Panc1 (cell line): ENCODE data around the gene C1orf141. TPM values are rescaled to one million over a fixed set of nuclear protein-coding genes. Genes with fewer than 3 reads are reported as not detected.

Experiments used
- ATAC-seq: fragments of 200-7000 bp; cut with Tn5 transposase; 2 replicates; pipeline ENCODE4 v1.9.1; 2020; ENCODE audit warnings: mild to moderate bottlenecking, moderate library complexity
- BruUV-seq: library from RNA; stranded (reverse); fragments of 400-500 nt; replicated peaks from 2 replicates; lab custom pipeline; 2021; lab: Mats Ljungman, UMichigan
- CTCF ChIA-PET: fragments of 300-600 bp; sonication (Branson Sonifier 250); formaldehyde crosslinking; loops from one replicate; lab custom pipeline; 2022; ENCODE audit warnings: antibody characterized with exemption; lab: Charles Lee
- POLR2A ChIA-PET: fragments of 300-600 bp; sonication (Branson Sonifier 250); formaldehyde crosslinking; loops from one replicate; lab custom pipeline; 2022; ENCODE audit warnings: antibody characterized with exemption; lab: Charles Lee
- DNase-seq: peaks from one replicate; pipeline ENCODE4 v3.0.0-alpha.2; 2010; ENCODE audit warnings: low read depth, low spot score
- H3K27ac ChIP-seq: 2 replicates; pipeline ENCODE4 v1.5.1; 2011; ENCODE audit warnings: mild to moderate bottlenecking, low read length, inconsistent platforms
- H3K27me3 ChIP-seq: fragments of 200-500 bp; sonication (Bioruptor generic); 2 replicates; pipeline ENCODE4 v1.6.0; 2014; ENCODE audit warnings: low read length, inconsistent platforms; ENCODE audit not compliant: control insufficient read depth, insufficient read depth
- H3K36me3 ChIP-seq: fragments of 200-500 bp; sonication (Bioruptor generic); 2 replicates; pipeline ENCODE4 v1.5.1; 2014; ENCODE audit warnings: inconsistent platforms, mild to moderate bottlenecking, low read length, moderate library complexity; ENCODE audit not compliant: control insufficient read depth, insufficient read depth
- H3K4me1 ChIP-seq: 2 replicates; pipeline ENCODE4 v1.5.1; 2011; ENCODE audit warnings: inconsistent platforms, mild to moderate bottlenecking, low read length, moderate library complexity; ENCODE audit not compliant: control insufficient read depth, insufficient read depth
- H3K4me3 ChIP-seq, 2 experiments: 2 replicates each; pipeline ENCODE4 v1.5.1; 2011 to 2012; ENCODE audit warnings: low read depth in 2 of 2, low read length in 2 of 2, mild to moderate bottlenecking in 2 of 2, inconsistent platforms in 1 of 2, moderate library complexity in 1 of 2
- H3K9me3 ChIP-seq: fragments of 200-500 bp; sonication (Bioruptor generic); 2 replicates; pipeline ENCODE4 v1.5.1; 2014; ENCODE audit warnings: low read depth, mild to moderate bottlenecking, inconsistent platforms, low read length, moderate library complexity; ENCODE audit not compliant: control insufficient read depth, insufficient read depth
- POLR2AphosphoS5 ChIP-seq: IDR thresholded peaks from 2 replicates; pipeline ENCODE4 v1.6.1; 2012; ENCODE audit warnings: mild to moderate bottlenecking, low read depth, low read length, moderate library complexity
- SIN3A ChIP-seq: IDR thresholded peaks from 2 replicates; pipeline ENCODE4 v1.6.1; 2012; ENCODE audit warnings: low read depth, mild to moderate bottlenecking, low read length, moderate library complexity, borderline replicate concordance; ENCODE audit not compliant: insufficient read depth
- TCF7L2 ChIP-seq: IDR thresholded peaks from 2 replicates; pipeline ENCODE4 v1.6.1; 2011; ENCODE audit warnings: mild to moderate bottlenecking, low read depth, low read length, inconsistent platforms
- in situ Hi-C: cut with HindIII; loops from 2 replicates; pipeline ENCODE4 v1.10.0; 2016; ENCODE audit warnings: low sequenced_read_pairs, low pct_unique_long_range_greater_than_20kb
- intact Hi-C: fragments of 100-400 bp; cut with micrococcal nuclease; formaldehyde crosslinking; loops from one replicate; pipeline ENCODE4 v1.10.0; 2022; ENCODE audit not compliant: unreplicated experiment
- total RNA-seq: library from RNA; stranded (reverse); gene quantifications from one replicate; pipeline ENCODE4 v1.2.1, GENCODE V29; 2021; ENCODE audit not compliant: unreplicated experiment
- TF ChIP-seq, protein P1 (sequence below): fragments of 450-650 bp; IDR thresholded peaks from 2 replicates; pipeline ENCODE4 v1.5.1; 2017; ENCODE audit warnings: mild to moderate bottlenecking
- TF ChIP-seq, protein P2 (sequence below), 2 experiments: IDR thresholded peaks; 2 replicates each; pipeline ENCODE4 v1.6.1; 2011 to 2012; ENCODE audit warnings: low read depth in 2 of 2, control low read depth in 1 of 2, low read length in 1 of 2, mild to moderate bottlenecking in 1 of 2, moderate library complexity in 1 of 2; ENCODE audit not compliant: insufficient read depth in 1 of 2

C1orf141 gene
- total RNA-seq, 1 experiment from 2014 or later = not detected

DNA sequence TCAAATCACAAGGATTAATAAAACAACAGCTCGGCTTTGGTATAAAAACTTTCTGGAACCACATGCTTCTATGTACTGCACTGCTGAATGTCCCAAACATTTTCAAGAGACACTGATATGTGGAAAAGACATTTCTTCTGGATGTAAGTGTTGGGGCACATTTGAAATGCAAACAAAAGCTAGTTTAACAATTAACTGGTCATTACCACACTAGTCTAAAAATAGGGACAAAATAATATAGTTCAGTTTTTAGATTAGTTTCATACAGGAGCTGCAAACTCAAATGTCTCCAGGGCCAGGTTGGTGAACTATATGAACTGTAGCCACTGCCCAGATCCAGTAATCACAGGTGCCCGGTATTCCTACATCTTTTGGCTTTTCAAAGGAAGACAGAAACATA, 34.7 kb upstream of the C1orf141 start:
- TF ChIP-seq POLR2AphosphoS5 (no peak), TCF7L2 (no peak), SIN3A (no peak)
- TF ChIP-seq, protein P1, sequence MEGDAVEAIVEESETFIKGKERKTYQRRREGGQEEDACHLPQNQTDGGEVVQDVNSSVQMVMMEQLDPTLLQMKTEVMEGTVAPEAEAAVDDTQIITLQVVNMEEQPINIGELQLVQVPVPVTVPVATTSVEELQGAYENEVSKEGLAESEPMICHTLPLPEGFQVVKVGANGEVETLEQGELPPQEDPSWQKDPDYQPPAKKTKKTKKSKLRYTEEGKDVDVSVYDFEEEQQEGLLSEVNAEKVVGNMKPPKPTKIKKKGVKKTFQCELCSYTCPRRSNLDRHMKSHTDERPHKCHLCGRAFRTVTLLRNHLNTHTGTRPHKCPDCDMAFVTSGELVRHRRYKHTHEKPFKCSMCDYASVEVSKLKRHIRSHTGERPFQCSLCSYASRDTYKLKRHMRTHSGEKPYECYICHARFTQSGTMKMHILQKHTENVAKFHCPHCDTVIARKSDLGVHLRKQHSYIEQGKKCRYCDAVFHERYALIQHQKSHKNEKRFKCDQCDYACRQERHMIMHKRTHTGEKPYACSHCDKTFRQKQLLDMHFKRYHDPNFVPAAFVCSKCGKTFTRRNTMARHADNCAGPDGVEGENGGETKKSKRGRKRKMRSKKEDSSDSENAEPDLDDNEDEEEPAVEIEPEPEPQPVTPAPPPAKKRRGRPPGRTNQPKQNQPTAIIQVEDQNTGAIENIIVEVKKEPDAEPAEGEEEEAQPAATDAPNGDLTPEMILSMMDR = no peak
- TF ChIP-seq, protein P2, sequence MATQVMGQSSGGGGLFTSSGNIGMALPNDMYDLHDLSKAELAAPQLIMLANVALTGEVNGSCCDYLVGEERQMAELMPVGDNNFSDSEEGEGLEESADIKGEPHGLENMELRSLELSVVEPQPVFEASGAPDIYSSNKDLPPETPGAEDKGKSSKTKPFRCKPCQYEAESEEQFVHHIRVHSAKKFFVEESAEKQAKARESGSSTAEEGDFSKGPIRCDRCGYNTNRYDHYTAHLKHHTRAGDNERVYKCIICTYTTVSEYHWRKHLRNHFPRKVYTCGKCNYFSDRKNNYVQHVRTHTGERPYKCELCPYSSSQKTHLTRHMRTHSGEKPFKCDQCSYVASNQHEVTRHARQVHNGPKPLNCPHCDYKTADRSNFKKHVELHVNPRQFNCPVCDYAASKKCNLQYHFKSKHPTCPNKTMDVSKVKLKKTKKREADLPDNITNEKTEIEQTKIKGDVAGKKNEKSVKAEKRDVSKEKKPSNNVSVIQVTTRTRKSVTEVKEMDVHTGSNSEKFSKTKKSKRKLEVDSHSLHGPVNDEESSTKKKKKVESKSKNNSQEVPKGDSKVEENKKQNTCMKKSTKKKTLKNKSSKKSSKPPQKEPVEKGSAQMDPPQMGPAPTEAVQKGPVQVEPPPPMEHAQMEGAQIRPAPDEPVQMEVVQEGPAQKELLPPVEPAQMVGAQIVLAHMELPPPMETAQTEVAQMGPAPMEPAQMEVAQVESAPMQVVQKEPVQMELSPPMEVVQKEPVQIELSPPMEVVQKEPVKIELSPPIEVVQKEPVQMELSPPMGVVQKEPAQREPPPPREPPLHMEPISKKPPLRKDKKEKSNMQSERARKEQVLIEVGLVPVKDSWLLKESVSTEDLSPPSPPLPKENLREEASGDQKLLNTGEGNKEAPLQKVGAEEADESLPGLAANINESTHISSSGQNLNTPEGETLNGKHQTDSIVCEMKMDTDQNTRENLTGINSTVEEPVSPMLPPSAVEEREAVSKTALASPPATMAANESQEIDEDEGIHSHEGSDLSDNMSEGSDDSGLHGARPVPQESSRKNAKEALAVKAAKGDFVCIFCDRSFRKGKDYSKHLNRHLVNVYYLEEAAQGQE (IDR thresholded peaks at IDR 0.05; ENCODE audit: insufficient read depth in 1 of 2, low read depth in 2 of 2, low read length in 1 of 2) = no peak
- no TSS peak for BruUV-seq
- H3K27ac ChIP-seq = no peak overlapping the region
- no peak for DNase-seq
- H3K36me3 ChIP-seq = no peaks in the 10 kb centered on the region
- no peak for ATAC-seq
- no peak overlapping the region for H3K4me3 ChIP-seq
- intact Hi-C loops = no loop called here
- POLR2A ChIA-PET = no interaction called here
- CTCF ChIA-PET = no interaction called here
- H3K9me3 ChIP-seq = no peaks in the 10 kb centered on the region
- in situ Hi-C loops = no loop called here
- no peaks in the 10 kb centered on the region for H3K27me3 ChIP-seq
- H3K4me1 ChIP-seq = no peaks in the 10 kb centered on the region

DNA sequence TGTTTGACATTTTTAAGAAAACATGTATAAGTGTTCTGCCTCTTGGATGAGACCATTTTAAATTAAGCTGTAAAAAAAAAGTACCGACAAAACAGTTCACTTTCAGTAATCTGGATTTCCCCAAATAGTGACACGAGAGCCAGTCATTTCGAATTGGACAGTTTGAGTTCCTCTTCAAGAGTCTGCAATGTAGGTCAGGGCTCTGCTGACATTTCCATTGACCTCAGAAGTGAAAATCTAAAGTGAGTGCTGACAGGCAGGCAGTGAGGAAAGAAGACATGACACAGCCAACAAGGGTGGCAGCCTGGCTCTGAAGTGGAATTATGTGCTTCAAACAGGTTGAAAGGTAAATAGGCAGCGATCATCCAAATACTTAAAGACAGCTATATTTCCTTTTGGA, 31.4 kb upstream of the C1orf141 start, which contains the start of gene IL23R:
Gene IL23R (plus strand): TSS at position 259 of the 400 bp plus-strand sequence. CDS start 1,667 bp downstream, outside the sequence.
- Histone ChIP-seq H3K36me3 (no peaks in the 10 kb centered on the region), H3K4me3 (no peak within 1 kb of the TSS), H3K27me3 (no peaks in the 10 kb centered on the region), H3K27ac (no peak within 1 kb of the TSS), H3K4me1 (no peaks in the 10 kb centered on the region), H3K9me3 (no peaks in the 10 kb centered on the region)
- ChIA-PET POLR2A (no interaction called here), CTCF (no interaction called here)
- no peak for DNase-seq
- no peak for ATAC-seq
- in situ Hi-C loops (no loop called here), intact Hi-C loops (no loop called here)
- no TSS peak for BruUV-seq
- TF ChIP-seq, protein P1 = no peak
- TF ChIP-seq TCF7L2 = no peak
- TF ChIP-seq, protein P2 (IDR thresholded peaks at IDR 0.05; ENCODE audit: insufficient read depth in 1 of 2, low read depth in 2 of 2, low read length in 1 of 2) = no peak
- TF ChIP-seq SIN3A = no peak
- no peak for TF ChIP-seq POLR2AphosphoS5
